DMS153 treated with DMSO at 0.1 percent for 48 hours (cell line): ENCODE results near the gene KRT16.
"Not testable (repeated sequence)": the region's sequence is repeated elsewhere in the genome, so short reads cannot be mapped to it uniquely, and the experiment has no call there.

Experiments
- DNase-seq: peaks from one replicate; lab custom pipeline; 2025; ENCODE audit not compliant: unreplicated experiment; lab: John Stamatoyannopoulos, UW

Gene KRT16

GRCh38 chr17:41617136-41617535, 4.6 kb upstream of the KRT16 start:
- DNase-seq, result no peak

GRCh38 chr17:41616486-41616885, 3.9 kb upstream of the KRT16 start:
- DNase-seq, result not testable (repeated sequence)

GRCh38 chr17:41615454-41615853, 2.9 kb upstream of the KRT16 start:
- DNase-seq, result no peak

GRCh38 chr17:41614767-41615166, 2.2 kb upstream of the KRT16 start:
- DNase-seq, result not testable (repeated sequence)

- DNase-seq, result no peak
Measured at GRCh38 chr17:41614098-41614497, 1.5 kb upstream of the KRT16 start.

- no peak for DNase-seq
Measured at GRCh38 chr17:41613277-41614082, 913 bp upstream of the KRT16 start.

GRCh38 chr17:41610965-41611640, 1.5 kb downstream of the KRT16 start:
- DNase-seq, result no peak

- not testable (repeated sequence) for DNase-seq
Measured at GRCh38 chr17:41610061-41610517, 2.5 kb downstream of the KRT16 start.

GRCh38 chr17:41606930-41607329, 5.6 kb downstream of the KRT16 start:
- DNase-seq, result not testable (repeated sequence)

GRCh38 chr17:41602524-41602923, 10.0 kb downstream of the KRT16 start:
- DNase-seq, result no peak

- no peak for DNase-seq
Measured at GRCh38 chr17:41600318-41600717, 12.2 kb downstream of the KRT16 start.

- DNase-seq, result no peak
Measured at GRCh38 chr17:41599680-41600079, 12.9 kb downstream of the KRT16 start.

- DNase-seq, result no peak
Measured at GRCh38 chr17:41595585-41595984, 17.0 kb downstream of the KRT16 start.

GRCh38 chr17:41594363-41594915, 18.1 kb downstream of the KRT16 start:
- DNase-seq, result no peak

- DNase-seq, result no peak
Measured at GRCh38 chr17:41593306-41593981, 19.1 kb downstream of the KRT16 start.

- no peak for DNase-seq
Measured at GRCh38 chr17:41592601-41593305, 19.8 kb downstream of the KRT16 start.

- no peak for DNase-seq
Measured at GRCh38 chr17:41589301-41589700, 23.3 kb downstream of the KRT16 start.

GRCh38 chr17:41588126-41588810, 24.3 kb downstream of the KRT16 start:
- DNase-seq, result no peak

- DNase-seq, result no peak
Measured at GRCh38 chr17:41586863-41587495, 25.6 kb downstream of the KRT16 start, which contains the start of gene KRT14. Gene KRT14 (minus strand): TSS chr17:41586895. CDS start chr17:41586834, 61 bp downstream.
